ENCODE data around the gene CABLES2.

GRCh38 chr20:62366370-62367135 is 40.5 kb downstream of the CABLES2 start:
- TF ChIP-seq CTCF (IDR thresholded peaks at IDR 0.05) = no peak
- no peak for TF ChIP-seq EP300 (IDR thresholded peaks at IDR 0.05)
